Measurements from ENCODE around the gene AKAP7.

DNA sequence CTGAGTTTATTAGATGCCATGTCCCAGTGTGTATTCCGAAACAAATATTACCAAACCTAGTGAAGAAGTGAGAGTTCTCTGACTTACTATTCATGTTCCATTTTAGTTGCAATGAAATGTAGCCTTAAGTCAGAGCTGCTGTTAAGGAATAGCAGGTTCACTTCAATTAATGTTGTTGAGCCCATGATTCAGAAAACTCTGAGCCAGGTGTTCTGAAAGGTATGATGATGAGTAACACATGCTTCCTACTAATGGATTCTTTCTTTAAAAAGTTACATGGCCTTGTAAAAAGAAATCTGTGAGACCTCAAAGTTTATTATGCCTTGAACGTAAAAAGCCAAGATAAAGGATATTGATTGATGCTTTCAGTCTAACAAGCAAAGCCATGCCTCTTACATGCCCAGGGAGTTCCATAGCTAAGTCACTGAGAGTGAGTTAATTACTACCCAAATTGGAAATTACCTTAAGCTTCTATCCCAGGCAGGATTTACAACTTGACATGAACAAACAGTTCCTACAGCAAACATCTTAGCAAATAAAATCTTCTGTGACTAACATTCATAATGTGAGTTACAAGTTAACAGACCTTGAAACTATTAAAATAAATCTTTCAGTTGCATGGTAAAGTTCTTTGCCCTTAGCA lies 122.9 kb downstream of the AKAP7 start:
- TF ChIP-seq, protein P1, sequence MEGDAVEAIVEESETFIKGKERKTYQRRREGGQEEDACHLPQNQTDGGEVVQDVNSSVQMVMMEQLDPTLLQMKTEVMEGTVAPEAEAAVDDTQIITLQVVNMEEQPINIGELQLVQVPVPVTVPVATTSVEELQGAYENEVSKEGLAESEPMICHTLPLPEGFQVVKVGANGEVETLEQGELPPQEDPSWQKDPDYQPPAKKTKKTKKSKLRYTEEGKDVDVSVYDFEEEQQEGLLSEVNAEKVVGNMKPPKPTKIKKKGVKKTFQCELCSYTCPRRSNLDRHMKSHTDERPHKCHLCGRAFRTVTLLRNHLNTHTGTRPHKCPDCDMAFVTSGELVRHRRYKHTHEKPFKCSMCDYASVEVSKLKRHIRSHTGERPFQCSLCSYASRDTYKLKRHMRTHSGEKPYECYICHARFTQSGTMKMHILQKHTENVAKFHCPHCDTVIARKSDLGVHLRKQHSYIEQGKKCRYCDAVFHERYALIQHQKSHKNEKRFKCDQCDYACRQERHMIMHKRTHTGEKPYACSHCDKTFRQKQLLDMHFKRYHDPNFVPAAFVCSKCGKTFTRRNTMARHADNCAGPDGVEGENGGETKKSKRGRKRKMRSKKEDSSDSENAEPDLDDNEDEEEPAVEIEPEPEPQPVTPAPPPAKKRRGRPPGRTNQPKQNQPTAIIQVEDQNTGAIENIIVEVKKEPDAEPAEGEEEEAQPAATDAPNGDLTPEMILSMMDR (optimal IDR thresholded peaks at IDR 0.05 in 1 of 3, IDR thresholded peaks at IDR 0.05 in 1 of 3, conservative IDR thresholded peaks at IDR 0.05 in 1 of 3; ENCODE audit: extremely low read depth in 1 of 3, insufficient read depth in 2 of 3, low read length in 3 of 3) = no peak
- TF ChIP-seq EZH2 (IDR thresholded peaks at IDR 0.05; ENCODE audit: low read length) = no peak
